Right renal cortex interstitium (tissue), 3 donors: Measurements from ENCODE around the gene CIAPIN1. TPM values are rescaled to one million over a fixed set of nuclear protein-coding genes. Genes with fewer than 3 reads are reported as not detected.

Source experiments
- DNase-seq, 3 donors: peaks; one replicate each; pipeline ENCODE4 v3.0.0-alpha.2; 2013; ENCODE audit warnings: low read depth in 3 of 3, low spot score in 2 of 3
- polyA plus RNA-seq, 3 donors: library from polyadenylated mRNA; unstranded; fragments of 120-200 nt; gene quantifications; one replicate each; pipeline ENCODE4 v1.2.1, GENCODE V29; 2013; ENCODE audit not compliant: insufficient read length in 3 of 3

The CIAPIN1 gene
- polyA plus RNA-seq, 3 donors, result 96.5 to 105 (median 103) TPM

DNA sequence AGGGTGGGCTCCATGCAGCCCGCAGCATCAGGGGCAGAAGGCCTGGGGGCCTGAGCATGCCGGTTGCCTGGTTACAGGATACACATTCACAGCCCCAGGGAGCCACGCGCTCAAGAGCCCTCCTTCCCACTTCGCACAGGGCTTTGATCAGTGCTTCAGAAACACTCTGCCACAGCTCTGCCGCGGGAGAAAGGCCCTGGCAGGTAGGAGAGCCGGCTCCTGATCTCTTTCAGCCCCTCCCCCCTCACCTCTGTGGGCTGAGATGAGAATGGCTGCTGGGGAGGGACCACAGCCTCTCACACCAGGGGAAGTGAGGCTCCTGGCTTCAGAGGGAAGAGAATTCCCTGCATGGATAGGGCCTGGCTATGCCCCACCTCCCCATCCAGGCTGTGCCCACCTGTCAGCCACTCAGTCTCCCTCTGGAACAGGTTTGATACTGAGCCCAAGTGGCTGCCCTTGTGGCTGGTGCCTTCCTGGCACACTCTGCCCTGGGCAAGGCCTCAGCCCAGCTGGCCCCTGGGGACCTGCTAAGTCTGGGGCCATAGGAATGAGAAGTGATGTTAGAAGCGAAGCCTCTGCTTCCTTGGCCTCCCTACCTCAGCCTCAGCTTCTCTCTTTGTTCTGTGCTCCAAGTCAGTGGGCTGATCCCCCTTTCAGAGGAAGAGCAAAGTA, 30.5 kb upstream of the CIAPIN1 start:
- DNase-seq, result no peak

DNA sequence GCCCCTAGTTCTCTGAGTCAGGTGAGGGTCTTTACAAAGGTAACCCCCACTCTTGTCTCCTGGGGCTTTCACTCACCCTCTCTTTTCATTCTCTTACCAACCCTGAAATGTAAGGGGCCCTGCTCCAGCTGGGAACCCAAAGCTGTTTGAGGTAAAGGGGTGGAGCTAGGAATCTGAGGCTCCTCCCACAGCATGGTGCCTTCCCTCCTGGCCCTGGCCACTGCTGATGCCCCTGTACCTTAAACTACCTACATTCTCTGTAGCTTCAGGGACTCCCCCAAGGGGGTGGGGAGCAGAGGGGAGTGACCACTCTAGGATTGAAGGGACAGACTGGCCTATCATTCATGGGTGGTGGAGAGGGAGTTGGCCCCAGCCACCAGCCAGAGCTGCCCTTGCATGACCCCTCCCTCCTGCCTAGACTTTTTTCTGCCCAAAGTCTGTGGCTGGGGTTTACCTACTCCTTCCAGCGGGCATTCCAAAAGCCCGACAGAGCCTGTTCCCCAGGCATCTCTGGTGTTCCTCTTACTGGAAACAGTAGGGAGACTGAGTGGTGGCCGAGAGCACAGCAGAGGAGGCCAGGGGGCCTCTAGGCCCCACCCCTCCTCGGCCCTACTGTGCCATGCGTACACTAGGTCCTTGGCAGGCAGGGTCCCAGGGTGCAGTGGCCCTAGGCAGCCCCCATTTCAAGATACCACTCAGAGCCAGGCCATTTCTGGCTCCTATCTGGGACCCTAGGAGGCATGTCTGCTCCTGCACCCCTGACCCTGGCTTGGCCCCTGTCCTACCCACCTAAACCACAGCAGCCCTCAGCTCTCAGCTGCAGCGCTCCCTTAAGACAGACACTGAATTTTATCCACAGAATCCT, 29.6 kb upstream of the CIAPIN1 start:
- no peak for DNase-seq

DNA sequence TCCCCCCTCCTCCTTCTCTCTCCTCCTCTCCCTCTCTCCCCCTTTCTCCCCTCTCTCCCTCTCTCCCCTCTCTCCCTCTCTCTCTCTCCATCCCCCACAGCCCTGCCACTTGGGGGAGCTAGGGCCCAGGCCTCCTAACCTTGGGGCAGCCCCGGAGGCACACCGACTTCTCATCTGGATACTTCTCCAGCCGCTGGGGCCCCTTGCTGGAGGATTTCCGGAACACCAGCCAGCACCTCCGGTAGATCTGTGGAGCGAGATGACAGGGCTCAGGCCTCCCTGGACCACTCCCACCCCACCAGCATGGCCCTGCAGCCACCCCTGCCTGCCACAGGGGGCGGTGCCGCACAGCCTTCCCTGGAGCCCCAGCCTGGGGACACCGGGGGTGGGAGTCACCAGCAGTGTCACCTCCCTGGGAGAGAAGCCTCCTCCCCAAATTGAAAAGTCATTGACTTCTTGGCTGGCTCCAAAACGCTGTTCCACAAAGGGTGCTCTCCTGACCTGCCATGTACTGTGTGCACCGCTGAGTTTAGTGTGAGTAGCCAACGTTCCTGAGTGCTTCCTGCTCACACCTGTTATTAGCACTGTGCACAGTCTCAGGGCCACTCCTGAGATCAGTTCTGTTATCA, 28.6 kb upstream of the CIAPIN1 start:
- DNase-seq, result no peak

DNA sequence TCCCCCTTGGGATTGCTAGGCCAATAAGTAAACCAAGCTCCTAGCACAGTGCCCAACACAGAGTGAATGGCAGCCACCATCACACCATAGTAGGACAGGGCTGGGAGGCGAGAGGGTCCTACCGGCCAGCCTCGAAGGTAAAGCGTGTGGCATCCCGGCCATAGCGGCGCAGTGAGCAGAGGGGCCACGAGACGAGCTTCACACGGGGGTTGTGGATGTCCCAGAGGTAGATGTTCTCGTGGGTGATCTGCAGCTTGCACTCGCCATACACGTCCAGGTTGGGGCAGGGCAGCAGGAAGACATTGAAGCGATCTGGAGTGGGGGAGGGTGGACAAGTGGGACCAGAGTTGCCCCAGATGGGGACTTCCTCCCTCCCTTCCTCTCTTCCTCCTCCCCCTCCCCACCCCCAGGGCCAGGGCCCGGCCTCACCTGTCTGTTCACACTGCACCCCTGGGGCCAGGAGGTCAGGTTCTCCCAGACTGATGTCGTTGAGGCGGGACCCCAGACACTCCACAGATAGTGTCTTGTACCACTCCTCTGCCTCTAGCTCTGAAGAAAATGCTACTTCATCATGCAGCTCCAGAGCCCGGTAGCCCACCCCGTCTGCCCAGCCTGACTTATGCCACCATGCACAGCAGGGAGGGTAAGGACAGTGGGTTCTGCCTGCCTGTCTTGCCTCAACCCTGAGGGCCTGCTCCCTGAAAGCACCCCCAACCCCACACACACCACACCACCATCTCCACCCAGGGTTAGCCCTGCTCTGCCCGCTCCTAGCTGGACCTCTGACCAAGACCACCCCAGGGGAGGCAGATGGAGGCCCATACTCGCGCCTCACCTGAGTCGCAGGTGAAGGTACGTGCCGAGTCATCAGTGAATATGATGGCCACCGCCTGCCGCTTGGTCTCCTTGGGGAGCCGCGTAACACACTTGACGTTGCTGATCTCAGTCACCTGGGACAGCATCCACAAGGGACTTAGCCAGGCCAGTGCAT, 27.8 kb upstream of the CIAPIN1 start:
- no peak for DNase-seq

DNA sequence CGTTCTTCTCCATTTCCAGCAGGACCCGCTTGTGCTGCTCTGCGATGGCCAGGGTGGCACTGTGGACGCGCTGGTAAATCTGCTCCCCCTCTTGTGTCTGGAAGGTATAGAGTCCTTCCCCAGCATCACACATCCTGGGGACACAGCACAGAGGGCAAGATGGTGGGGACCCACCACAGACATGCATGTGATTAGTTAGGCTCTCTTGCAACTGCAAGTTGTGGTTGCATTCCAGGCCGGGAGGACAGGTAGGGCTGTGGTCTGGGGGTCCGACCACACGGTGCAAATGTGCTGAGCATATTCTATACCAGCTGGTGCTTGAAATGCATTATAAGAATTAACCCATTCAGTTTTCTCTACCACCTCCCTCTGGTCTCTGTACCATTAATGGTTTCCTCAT, 26.7 kb upstream of the CIAPIN1 start:
- no peak for DNase-seq

DNA sequence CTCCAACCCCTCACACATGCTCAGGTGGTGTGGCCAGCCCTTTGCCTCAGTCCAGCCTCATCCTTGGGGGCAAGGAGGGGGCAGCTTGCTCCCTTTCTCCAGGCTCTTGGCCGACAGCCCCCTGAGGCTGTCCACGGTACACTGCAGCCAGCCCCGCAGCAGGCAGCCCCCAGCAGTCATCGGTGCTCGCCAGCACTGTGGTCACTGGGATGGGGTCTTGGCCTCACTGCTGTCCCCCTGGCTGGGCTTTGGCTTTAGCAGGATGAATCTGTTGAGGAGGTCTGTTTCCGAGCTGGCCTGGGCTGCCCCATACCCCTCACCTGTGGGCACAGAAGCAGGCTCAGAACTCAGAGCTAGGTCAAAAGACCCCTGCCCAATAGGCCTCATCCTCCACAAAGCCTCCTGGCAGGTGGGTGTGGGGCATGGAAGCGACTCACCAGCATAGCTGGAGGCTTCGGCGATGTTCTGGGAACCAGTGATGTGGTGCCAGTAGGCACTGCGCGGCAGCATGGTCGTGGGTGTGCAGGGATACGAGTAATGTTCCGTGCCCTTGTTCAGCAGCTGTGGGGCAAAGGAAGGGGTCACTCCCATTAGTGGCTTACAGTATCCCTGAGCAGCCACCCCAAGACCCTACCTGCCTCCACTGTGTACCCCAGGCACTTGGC, 26.1 kb upstream of the CIAPIN1 start:
- no peak for DNase-seq

DNA sequence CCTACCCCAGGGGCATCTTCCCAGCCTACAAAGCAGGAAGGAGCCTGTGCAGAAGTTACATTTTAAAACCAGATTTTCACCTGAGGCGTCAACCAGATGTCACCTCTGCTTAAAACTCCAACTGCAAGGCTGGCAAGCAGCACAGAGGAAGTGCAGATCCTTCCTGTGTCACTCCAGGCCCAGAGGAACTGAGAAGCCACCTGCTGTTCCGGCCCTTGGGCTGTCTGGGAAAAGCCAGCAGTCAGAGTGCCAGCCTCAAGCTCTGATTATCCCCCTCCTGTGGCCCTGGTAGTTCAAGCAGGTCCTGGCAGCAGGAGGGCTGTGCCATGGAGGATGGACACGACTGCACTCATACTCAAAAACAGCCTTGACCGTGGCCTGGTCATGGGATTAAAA, 25.5 kb upstream of the CIAPIN1 start:
- no peak for DNase-seq

DNA sequence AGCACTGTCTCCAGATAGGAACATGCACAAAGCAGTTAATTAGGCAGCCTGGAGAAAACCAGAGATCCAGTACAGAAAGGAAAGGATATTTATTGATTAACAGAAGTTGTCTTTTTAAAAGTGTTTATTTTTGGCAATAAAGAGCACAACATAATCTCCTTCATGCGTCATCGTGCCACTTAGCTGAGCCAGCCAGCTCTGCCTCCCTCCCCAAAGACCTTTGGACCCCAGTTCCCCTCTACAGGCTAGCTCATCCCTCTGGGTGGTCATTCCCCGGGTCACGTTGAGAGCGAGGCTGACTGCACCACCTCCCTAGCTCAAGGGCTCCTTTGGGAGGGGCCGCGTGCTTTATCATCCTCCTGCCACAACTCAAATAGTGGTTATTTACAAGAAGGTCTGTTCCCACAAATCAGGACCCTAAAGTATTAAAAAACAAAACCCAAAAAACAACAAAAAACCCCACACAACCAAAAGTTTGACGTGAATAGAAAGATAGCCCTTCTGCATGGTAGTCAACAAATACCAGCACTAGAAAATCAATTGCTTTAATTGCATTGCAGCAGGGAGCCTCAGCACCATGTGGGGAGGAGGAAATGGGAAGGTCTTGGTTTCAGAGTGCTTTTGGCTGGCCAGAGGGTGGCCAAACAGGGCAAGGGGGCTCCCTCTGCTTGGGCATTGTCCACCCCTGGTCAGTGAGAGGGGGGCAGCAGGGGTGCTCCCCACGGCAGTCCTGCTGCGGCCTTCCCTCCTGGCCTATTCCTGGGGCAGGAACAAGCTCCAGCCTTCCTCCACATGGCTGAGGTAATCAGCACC, 24.9 kb upstream of the CIAPIN1 start:
- no peak for DNase-seq

DNA sequence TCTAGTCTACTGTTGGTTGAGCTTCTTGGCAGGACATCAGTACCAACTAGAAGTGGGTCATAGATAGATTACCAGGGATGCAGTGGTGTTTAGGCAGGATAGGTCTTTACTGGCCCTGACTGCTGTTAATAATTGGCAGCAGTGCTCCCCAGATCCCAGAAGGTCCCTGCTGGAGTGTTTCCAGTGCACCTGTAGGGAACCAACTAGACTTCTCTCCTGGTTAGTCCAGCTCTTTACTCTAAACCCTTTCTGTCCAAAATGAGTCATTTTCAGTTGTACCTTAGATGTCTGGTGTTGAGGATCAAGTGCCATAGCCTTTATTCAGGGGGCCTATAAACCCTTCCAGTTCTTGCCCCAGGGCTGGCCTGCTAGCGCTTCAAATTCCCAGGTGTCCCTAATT, 24.0 kb upstream of the CIAPIN1 start:
- no peak for DNase-seq

DNA sequence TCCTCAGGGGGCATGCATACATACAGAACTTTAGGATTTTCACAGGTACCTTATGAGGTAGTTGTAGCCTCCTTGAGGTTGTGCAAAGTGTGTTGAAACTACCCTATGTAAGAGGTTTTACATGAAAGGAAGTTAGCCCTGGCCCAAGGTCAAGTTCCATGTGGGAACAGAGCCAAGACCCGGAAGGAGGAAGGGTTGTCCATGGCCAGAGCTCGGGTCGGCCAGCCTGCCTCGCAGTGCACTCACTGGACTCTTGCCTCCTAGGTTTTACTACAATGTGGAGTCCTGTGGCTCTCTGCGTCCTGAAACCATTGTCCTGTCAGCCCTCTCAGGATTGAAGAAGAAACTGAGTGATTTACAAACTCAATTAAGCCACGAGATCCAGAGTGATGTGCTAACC, 23.5 kb upstream of the CIAPIN1 start:
- DNase-seq, result no peak

DNA sequence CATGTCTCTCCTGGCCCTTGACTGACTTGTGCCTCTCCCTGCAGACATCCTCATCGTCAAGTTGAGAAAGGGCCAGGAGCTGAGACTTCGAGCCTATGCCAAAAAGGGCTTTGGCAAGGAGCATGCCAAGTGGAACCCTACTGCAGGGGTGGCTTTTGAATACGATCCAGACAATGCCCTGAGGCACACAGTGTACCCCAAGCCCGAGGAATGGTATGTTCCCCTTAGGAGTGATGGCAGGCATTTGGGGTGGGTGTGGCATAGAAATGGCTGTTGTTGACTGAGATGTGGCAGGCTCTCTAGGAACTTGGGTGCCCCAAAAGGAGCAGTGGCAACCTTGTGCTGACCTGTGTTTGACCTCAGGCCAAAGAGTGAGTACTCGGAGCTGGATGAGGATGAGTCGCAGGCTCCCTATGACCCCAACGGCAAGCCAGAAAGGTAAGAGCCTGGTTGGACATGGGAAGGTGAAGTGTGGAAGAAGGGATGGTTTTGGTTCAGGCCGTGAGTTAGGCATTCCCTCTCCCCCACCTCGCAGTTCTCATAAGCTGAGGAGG, 22.8 kb upstream of the CIAPIN1 start:
- no peak for DNase-seq

DNA sequence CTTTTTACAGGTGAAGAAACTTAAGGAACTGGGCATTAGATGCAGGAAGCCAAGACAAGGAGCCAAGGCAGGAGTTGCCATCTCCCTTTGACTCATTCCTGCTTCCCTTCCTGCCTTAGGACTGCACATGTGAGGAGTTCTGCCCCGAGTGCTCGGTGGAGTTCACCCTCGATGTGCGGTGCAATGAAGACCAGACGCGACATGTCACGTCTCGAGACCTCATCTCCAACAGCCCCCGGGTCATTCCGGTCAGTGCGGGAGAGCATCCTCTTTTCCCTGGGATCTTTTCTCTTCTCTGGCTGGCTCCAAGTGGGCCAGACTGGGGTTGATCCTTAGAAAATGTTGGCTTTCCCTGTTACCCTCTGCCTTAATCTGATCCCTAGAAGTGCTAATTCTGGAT, 21.9 kb upstream of the CIAPIN1 start:
- DNase-seq, result no peak

DNA sequence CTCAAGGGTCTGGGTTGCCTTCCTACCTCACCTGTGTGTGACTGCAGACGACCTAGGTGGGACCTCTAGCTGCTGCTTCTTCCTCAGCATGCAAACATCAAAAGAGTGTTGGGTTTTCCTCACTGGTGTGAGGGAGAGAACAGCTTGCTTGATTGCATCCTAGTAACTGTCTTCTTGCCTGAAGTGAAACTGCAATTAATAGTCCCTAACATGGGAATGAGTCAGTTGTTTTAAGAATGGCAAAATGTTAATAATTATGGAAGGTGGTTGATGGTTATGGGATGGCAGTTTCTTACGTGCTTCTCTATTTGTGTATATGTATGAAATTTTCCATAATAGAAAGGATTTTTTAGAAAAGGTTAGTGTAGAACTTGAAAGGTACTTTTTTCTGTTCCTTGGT, 21.2 kb upstream of the CIAPIN1 start:
- DNase-seq, result no peak

DNA sequence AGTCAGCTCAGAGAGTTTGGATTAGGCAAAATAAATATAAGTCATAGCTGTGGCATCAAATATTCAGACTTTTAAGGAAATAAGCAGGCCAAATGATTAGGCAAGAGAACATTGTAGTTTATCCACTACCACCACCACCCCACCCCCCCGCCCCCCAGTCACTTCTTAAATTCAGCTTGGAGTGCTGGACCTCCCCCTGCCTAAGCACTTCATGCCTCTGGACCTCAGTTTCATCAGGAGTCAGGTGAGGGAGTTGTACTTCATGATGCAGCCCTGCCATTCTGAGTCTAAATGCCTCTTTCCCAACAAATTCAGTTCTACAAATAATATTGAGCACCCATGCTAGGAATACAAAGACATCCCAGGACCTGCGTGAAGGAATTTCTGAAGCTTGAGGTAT, 17.3 kb upstream of the CIAPIN1 start:
- no peak for DNase-seq

DNA sequence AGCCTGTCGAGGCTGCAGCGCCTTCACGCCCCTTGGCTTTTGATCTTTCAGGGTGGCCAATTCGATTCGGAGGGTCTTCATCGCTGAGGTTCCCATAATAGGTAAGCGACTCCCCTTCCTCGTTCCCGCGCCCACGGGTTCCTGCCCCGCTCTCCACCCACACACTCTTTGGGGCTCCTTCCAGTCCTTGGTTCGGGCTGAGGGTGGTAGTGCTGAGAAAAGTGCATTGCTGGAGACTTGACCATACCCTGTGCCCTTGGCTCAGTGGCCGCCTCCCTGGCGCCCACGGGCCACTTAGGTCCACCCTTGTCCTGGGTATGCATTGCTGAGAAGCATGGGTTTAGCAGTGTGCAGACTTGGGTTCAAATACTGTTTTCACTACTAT, 15.8 kb upstream of the CIAPIN1 start:
- no peak for DNase-seq

DNA sequence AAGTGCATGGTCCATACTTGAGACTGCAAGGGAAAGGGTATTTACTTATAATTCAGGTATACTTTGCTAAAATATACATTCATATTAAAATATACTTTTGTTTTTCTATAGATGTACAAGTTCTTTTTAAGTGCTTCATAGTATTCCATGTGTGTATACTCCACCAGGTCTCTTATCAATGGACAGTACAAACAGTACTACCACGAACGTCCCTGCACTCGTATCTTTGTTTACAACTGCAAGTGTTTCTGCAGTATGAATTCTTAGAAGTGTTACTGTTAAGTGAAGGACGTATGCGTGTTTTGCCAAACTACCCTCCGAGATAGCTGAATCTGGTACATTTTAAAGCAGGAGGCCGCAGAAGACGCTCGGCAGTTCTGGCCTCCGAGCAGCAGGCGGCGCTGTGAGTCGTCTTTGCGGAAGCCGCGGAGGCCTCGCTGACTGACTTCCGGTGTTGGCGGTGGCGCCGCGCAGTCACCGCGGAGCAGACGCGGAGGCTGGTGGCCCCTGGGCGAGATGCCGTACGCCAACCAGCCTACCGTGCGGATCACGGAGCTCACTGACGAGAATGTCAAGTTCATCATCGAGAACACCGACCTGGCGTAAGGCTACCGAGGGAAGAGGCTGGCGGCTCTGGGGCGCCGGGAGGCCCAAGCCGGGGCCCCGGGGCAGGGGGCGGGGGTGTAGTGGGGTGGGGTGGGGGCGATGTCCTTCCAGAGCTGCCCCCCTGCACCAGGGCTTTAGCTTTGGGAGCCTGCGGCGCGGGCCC, 15.2 kb upstream of the CIAPIN1 start, which contains the start of gene POLR2C:
TSS of gene POLR2C (plus strand) at position 471 of the 769 bp plus-strand sequence. CDS start at position 517, 46 bp downstream.
- peak in 1 of 3 donors; percentile 73 for DNase-seq

DNA sequence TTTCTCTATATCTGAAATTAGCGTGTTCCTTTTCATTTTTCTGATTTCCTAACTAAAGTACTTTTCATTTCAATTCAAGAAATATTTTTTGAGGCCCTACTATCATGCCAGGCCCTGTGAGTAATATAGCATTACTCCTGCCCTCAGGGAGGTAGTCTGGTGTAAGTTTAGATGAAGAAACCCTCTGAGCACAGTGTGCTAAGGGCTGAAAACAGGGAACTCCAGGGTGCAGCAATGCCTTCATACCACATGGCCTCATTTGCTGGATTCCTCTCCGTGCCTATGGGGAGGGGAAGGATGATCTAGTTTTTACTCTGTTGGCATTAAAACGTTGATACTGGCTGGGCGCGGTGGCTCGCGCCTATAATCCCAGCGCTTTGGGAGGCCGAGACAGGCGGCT, 4.8 kb upstream of the CIAPIN1 start:
- no peak for DNase-seq
